ENCODE measurements around the gene GJD2.

Gene GJD2

GRCh38 chr15:34729056-34729455 is 25.7 kb downstream of the GJD2 start:
- no peak for DNase-seq (ENCODE audit: low read depth, low spot score)
- H3K27ac ChIP-seq = no peak overlapping the region

GRCh38 chr15:34726406-34727100 is 28.2 kb downstream of the GJD2 start:
- no peak overlapping the region for H3K27ac ChIP-seq
- DNase-seq (ENCODE audit: low read depth, low spot score) = no peak

GRCh38 chr15:34725556-34725955 is 29.2 kb downstream of the GJD2 start:
- DNase-seq (ENCODE audit: low read depth, low spot score) = no peak
- H3K27ac ChIP-seq = no peak overlapping the region

GRCh38 chr15:34724481-34724880 is 30.3 kb downstream of the GJD2 start:
- no peak for DNase-seq (ENCODE audit: low read depth, low spot score)
- no peak overlapping the region for H3K27ac ChIP-seq

- no peak for DNase-seq (ENCODE audit: low read depth, low spot score)
- H3K27ac ChIP-seq = no peak overlapping the region
These were observed 32.4 kb downstream of the GJD2 start for GRCh38 chr15:34722439-34722836.

- H3K27ac ChIP-seq = no peak overlapping the region
- DNase-seq (ENCODE audit: low read depth, low spot score) = no peak
These were observed 32.9 kb downstream of the GJD2 start for GRCh38 chr15:34721802-34722438.

- no peak overlapping the region for H3K27ac ChIP-seq
- no peak for DNase-seq (ENCODE audit: low read depth, low spot score)
These were observed 33.5 kb downstream of the GJD2 start for GRCh38 chr15:34721157-34721801.

GRCh38 chr15:34719695-34720094 is 35.1 kb downstream of the GJD2 start:
- DNase-seq (ENCODE audit: low read depth, low spot score) = no peak
- H3K27ac ChIP-seq = no peak overlapping the region

- DNase-seq (ENCODE audit: low read depth, low spot score) = no peak
- H3K27ac ChIP-seq = no peak overlapping the region
These were observed 35.8 kb downstream of the GJD2 start for GRCh38 chr15:34718681-34719665.

GRCh38 chr15:34717729-34718128 is 37.1 kb downstream of the GJD2 start:
- no peak for DNase-seq (ENCODE audit: low read depth, low spot score)

GRCh38 chr15:34716111-34716510 is 38.7 kb downstream of the GJD2 start:
- no peak overlapping the region for H3K27ac ChIP-seq
- no peak for DNase-seq (ENCODE audit: low read depth, low spot score)

More at GRCh38 chr15:34717729-34718128, 37.1 kb downstream of the GJD2 start:
- H3K27ac ChIP-seq = no peak overlapping the region

- H3K27ac ChIP-seq = no peak overlapping the region
- no peak for DNase-seq (ENCODE audit: low read depth, low spot score)
These were observed 40.2 kb downstream of the GJD2 start for GRCh38 chr15:34714476-34715121.

- H3K27ac ChIP-seq = no peak overlapping the region
These were observed 41.2 kb downstream of the GJD2 start for GRCh38 chr15:34713635-34714034.

GRCh38 chr15:34709866-34710265 is 44.9 kb downstream of the GJD2 start:
- no peak overlapping the region for H3K27ac ChIP-seq
- DNase-seq (ENCODE audit: low read depth, low spot score) = no peak

More at GRCh38 chr15:34713635-34714034, 41.2 kb downstream of the GJD2 start:
- DNase-seq (ENCODE audit: low read depth, low spot score) = no peak

GRCh38 chr15:34708422-34708821 is 46.4 kb downstream of the GJD2 start:
- no peak for DNase-seq (ENCODE audit: low read depth, low spot score)

GRCh38 chr15:34701536-34701935 is 53.3 kb downstream of the GJD2 start:
- no peak for DNase-seq (ENCODE audit: low read depth, low spot score)
- no peak overlapping the region for H3K27ac ChIP-seq

More at GRCh38 chr15:34708422-34708821, 46.4 kb downstream of the GJD2 start:
- no peak overlapping the region for H3K27ac ChIP-seq

Measured in epithelial cell of prostate (primary cell).